PFSK-1 (cell line): ENCODE results near the gene CMIP.

Experiments used
- FOXP2 ChIP-seq: optimal IDR thresholded peaks from 2 replicates; pipeline ENCODE3; 2011; ENCODE audit warnings: borderline replicate concordance, control low read depth, inconsistent platforms; ENCODE audit not compliant: insufficient read depth; ENCODE audit errors: extremely low read length, extremely low read depth
- POLR2AphosphoS5 ChIP-seq: IDR thresholded peaks from 2 replicates; pipeline ENCODE4 v1.6.1; 2012; ENCODE audit warnings: low read depth, mild to moderate bottlenecking, control low read depth, low read length, moderate library complexity
- REST ChIP-seq, 2 experiments: IDR thresholded peaks; 2 replicates each; pipeline versions ENCODE4 v1.6.1 to v1.8.0; 2011 to 2012; ENCODE audit warnings: low read depth in 2 of 2, low read length in 2 of 2, control low read depth in 1 of 2, inconsistent platforms in 1 of 2, mild to moderate bottlenecking in 1 of 2, moderate library complexity in 1 of 2; ENCODE audit not compliant: insufficient read depth in 1 of 2
- SIN3A ChIP-seq: IDR thresholded peaks from 2 replicates; pipeline ENCODE4 v1.6.1; 2012; ENCODE audit warnings: mild to moderate bottlenecking, low read length, moderate library complexity, borderline replicate concordance; ENCODE audit not compliant: insufficient read depth
- TAF1 ChIP-seq: IDR thresholded peaks from 2 replicates; pipeline ENCODE4 v1.6.1; 2012; ENCODE audit warnings: low read length, control low read depth, borderline replicate concordance; ENCODE audit not compliant: insufficient read depth

- no peak for TF ChIP-seq REST (IDR thresholded peaks at IDR 0.05; ENCODE audit: insufficient read depth in 1 of 2, low read depth in 2 of 2, low read length in 2 of 2)
- TF ChIP-seq TAF1 = no peak
- TF ChIP-seq POLR2AphosphoS5 = no peak
- no peak for TF ChIP-seq SIN3A
- no peak for TF ChIP-seq FOXP2
Observed at GRCh38 chr16:81397058-81397878, 47.3 kb upstream of the CMIP start.
